Gastrocnemius medialis (tissue), 4 donors: ENCODE results near the gene FABP7. TPM values are rescaled to one million over a fixed set of nuclear protein-coding genes. Genes with fewer than 3 reads are reported as not detected.
A peak's percentile ranks its signal among the peaks of the same experiment; 100 is the strongest.
"Not testable (repeated sequence)": the region's sequence is repeated elsewhere in the genome, so short reads cannot be mapped to it uniquely, and the experiment has no call there.

Experiments used
- ATAC-seq, 2 donors: fragments of 150-250 bp; one replicate each; pipeline ENCODE4 v1.9.1; 2016
- DNase-seq, 2 donors: peaks; one replicate each; pipeline ENCODE4 v3.0.0-alpha.2; 2019
- H3K27ac ChIP-seq, 4 donors: fragments of 200-600 bp; sonication (generic); 1 replicate in 1 of 4; 2 replicates in 3 of 4; pipeline ENCODE4 v1.5.1; 2016 to 2018; ENCODE audit warnings: mild to moderate bottlenecking in 2 of 4, moderate library complexity in 1 of 4
- H3K27me3 ChIP-seq, 3 donors: fragments of 200-600 bp; sonication (generic) in 2 of 3; 1 replicate in 1 of 3; 2 replicates in 2 of 3; pipeline versions ENCODE4 v1.5.1 to v1.6.0; 2016 to 2019; ENCODE audit warnings: mild to moderate bottlenecking in 1 of 3, moderate library complexity in 1 of 3
- H3K36me3 ChIP-seq, 2 donors: fragments of 200-600 bp; sonication (generic) in 1 of 2; one replicate each; pipeline ENCODE4 v1.5.1; 2017 to 2018
- H3K4me1 ChIP-seq, 2 donors: fragments of 200-600 bp; sonication (generic) in 1 of 2; one replicate each; pipeline ENCODE4 v1.5.1; 2016 to 2017; ENCODE audit warnings: mild to moderate bottlenecking in 2 of 2
- H3K4me3 ChIP-seq, 4 donors: fragments of 200-600 bp; sonication (generic) in 3 of 4; 1 replicate in 1 of 4; 2 replicates in 3 of 4; pipeline ENCODE4 v1.5.1; 2016 to 2019; ENCODE audit warnings: mild to moderate bottlenecking in 2 of 4
- H3K9me3 ChIP-seq, 3 donors: fragments of 200-600 bp; sonication (generic) in 2 of 3; 1 replicate in 1 of 3; 2 replicates in 2 of 3; pipeline ENCODE4 v1.5.1; 2016 to 2019
- POLR2A ChIP-seq, 2 donors: fragments of 450-650 bp; IDR thresholded peaks; one replicate each; pipeline ENCODE4 v1.6.1; 2017; ENCODE audit warnings: antibody characterized with exemption in 2 of 2, mild to moderate bottlenecking in 2 of 2, moderate library complexity in 2 of 2
- in situ Hi-C, 4 donors: fragments of 200-750 bp; cut with MboI; loops; one replicate each; pipeline versions ENCODE4 v1.15.0 to v1.8.0; 2017; ENCODE audit warnings: low sequenced_read_pairs in 4 of 4
- intact Hi-C: fragments of 100-400 bp; cut with DNase I; formaldehyde crosslinking; loops from one replicate; pipeline ENCODE4 v1.15.1; 2023; ENCODE audit warnings: low total_unique reads
- total RNA-seq, 4 donors: library from RNA; depleted of rRNA; stranded (reverse); fragments of >200 nt; gene quantifications; one replicate each; pipeline versions ENCODE4 v1.1.0 to v1.2.3, GENCODE V29; 2016
- TF ChIP-seq, protein P1 (sequence below), 5 experiments: fragments of 450-650 bp in 3 of 5; fragments of 200-600 bp in 2 of 5; sonication (generic) in 2 of 5; IDR thresholded peaks in 4 of 5; conservative IDR thresholded peaks in 1 of 5; 1 replicate in 4 of 5; 2 replicates in 1 of 5; pipeline ENCODE4 v1.5.1; 2016 to 2019; ENCODE audit warnings: antibody characterized with exemption in 5 of 5, mild to moderate bottlenecking in 3 of 5, moderate library complexity in 3 of 5

FABP7 gene
- total RNA-seq, 4 donors from 2014 or later, result 0.51 to 21.0 (median 5.9) TPM

DNA sequence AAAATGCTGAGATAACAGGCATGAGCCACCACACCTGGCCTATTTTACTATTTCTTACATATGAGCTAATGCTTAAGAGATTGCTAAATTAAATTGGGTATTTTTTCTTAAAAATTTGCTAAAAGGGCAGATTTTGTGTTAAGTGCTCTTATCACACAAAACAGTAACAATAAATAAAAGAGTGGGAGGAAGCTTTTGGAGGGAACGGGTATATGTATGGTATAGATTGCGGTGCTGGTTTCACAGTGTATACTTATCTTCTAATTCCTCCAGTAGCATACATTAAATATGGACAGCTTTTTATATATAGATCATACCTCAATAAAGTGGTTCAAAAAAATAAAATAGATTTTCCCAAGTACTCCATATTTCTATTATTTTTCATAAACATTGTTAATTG lies 39.4 kb upstream of the FABP7 start:
- in situ Hi-C loops, result loop anchor here in 2 of 4 donors (25.0 kb wide), 1 partner anchor 572 kb away; no protein-coding TSS in a partner anchor
- Histone ChIP-seq H3K4me1 (peaks cover 21% of the 10 kb centered on the region in 2 donors), H3K27ac (no peak overlapping the region), H3K36me3 (no peaks in the 10 kb centered on the region), H3K27me3 (no peaks in the 10 kb centered on the region), H3K4me3 (no peak overlapping the region), H3K9me3 (no peaks in the 10 kb centered on the region)
- TF ChIP-seq POLR2A (IDR thresholded peaks at IDR 0.05), result no peak
- TF ChIP-seq, protein P1, sequence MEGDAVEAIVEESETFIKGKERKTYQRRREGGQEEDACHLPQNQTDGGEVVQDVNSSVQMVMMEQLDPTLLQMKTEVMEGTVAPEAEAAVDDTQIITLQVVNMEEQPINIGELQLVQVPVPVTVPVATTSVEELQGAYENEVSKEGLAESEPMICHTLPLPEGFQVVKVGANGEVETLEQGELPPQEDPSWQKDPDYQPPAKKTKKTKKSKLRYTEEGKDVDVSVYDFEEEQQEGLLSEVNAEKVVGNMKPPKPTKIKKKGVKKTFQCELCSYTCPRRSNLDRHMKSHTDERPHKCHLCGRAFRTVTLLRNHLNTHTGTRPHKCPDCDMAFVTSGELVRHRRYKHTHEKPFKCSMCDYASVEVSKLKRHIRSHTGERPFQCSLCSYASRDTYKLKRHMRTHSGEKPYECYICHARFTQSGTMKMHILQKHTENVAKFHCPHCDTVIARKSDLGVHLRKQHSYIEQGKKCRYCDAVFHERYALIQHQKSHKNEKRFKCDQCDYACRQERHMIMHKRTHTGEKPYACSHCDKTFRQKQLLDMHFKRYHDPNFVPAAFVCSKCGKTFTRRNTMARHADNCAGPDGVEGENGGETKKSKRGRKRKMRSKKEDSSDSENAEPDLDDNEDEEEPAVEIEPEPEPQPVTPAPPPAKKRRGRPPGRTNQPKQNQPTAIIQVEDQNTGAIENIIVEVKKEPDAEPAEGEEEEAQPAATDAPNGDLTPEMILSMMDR (IDR thresholded peaks at IDR 0.05 in 4 of 5, conservative IDR thresholded peaks at IDR 0.05 in 1 of 5), result no peak
- ATAC-seq, result no peak
- intact Hi-C loops, result no loop called here
- no peak for DNase-seq

DNA sequence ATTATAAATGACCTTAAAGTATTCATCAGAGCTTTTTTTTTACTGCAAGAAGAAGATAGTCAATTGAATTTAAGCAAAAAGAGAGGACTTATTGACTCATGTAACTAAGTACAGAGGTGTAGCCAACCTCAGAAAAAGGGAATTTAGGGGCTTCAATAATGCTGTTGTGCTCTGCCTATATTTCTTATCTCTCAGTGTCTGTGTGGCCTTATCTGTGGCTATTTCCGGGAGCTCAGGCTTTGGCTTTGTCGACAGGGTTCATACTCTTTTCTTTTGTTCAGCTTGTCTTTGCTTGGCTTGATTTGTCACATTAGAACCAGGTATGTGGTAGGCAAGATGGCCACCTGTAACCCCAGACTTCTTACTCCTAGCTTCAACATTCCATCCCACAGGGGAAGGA lies 38.6 kb upstream of the FABP7 start:
- no peak for DNase-seq
- H3K4me3 ChIP-seq, result no peak overlapping the region
- H3K27me3 ChIP-seq, result no peaks in the 10 kb centered on the region
- in situ Hi-C loops, result loop anchor here in 2 of 4 donors (25.0 kb wide), 1 partner anchor 571 kb away; no protein-coding TSS in a partner anchor
- H3K9me3 ChIP-seq, result no peaks in the 10 kb centered on the region
- no peaks in the 10 kb centered on the region for H3K36me3 ChIP-seq
- no peak for ATAC-seq
- H3K4me1 ChIP-seq, result peaks cover 12 to 16% of the 10 kb centered on the region in 2 donors
- TF ChIP-seq POLR2A (IDR thresholded peaks at IDR 0.05), result no peak
- TF ChIP-seq, protein P1 (IDR thresholded peaks at IDR 0.05 in 4 of 5, conservative IDR thresholded peaks at IDR 0.05 in 1 of 5), result no peak
- intact Hi-C loops, result no loop called here
- H3K27ac ChIP-seq, result no peak overlapping the region

DNA sequence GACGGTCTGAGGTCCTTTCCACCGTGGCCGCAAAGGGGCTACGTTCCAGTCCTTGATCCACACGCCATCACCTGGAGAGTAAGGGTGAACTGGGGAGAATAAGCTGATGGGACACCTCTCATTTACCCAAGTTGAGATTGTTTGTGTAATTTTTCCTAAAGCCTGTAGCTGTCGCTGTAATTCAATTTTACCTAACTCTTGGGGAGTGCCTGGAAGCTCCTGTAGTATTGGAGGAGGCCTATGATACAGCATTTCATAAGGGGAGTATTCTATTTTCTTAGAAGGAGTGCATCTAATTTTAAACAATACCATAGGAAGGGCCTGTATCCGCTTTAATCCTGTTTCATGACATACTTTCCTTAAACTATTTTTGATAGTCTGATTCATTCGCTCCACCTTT lies 35.3 kb upstream of the FABP7 start:
- ATAC-seq, result peak; percentile 80 to 91
- Histone ChIP-seq H3K4me1 (peaks cover 0 to 11% of the 10 kb centered on the region in 2 donors), H3K27ac (peak overlapping the region; percentile 68 to 85 (median 77))
- not testable (repeated sequence) for H3K9me3 ChIP-seq, H3K4me3 ChIP-seq, DNase-seq, H3K36me3 ChIP-seq, H3K27me3 ChIP-seq
- TF ChIP-seq, protein P1 (IDR thresholded peaks at IDR 0.05 in 4 of 5, conservative IDR thresholded peaks at IDR 0.05 in 1 of 5), result peak in 2 of 5 experiments; percentile 34 to 51
- intact Hi-C loops, result loop anchor here (1.0 to 2.0 kb wide), 2 partner anchors 45 to 95 kb away; partner anchors contain the start of gene SMPDL3A
- in situ Hi-C loops, result loop anchor here in 2 of 4 donors (25.0 kb wide), 1 partner anchor 568 kb away; no protein-coding TSS in a partner anchor

DNA sequence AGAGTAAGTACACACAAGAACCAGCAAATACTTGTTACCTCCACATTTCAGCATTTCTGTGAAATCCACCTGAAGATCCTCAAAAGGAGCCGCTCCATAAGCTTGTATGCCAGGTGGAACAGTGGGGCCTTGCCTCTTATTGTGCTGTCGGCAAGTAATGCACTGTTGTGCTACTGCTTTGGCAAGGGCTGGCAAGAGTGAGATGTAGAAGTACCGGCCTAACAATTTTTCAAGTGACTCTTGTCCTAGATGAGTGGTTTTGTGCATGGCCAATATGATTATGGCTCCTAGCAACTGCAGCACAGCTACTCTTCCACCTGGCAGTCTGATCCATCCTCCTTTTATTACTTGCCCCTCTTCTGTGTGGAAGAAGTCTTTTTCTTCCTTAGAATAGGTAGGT lies 34.7 kb upstream of the FABP7 start:
- not testable (repeated sequence) for ATAC-seq
- in situ Hi-C loops, result loop anchor here in 2 of 4 donors (25.0 kb wide), 1 partner anchor 567 kb away; no protein-coding TSS in a partner anchor

DNA sequence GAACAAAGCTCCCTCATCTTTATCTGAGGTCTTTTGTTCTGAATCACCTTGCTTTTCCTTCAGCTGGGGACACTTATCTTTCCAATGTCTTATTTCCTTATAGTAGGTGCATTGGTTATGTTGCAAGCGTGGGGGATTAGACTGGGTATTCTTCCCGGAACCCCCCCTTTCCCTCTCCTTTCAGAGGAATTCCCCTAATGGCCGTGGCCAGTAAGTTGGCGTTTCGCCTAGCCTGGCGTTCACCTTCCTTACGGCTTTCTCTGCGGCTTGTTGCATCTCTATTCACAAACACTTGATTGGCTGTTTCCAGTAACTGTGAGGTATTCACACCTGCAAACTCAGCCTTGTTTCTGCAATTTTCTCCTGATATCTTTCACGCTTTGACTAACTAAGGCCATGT lies 32.8 kb upstream of the FABP7 start:
- Histone ChIP-seq H3K27ac (no peak overlapping the region), H3K4me1 (peaks cover 0 to 13% of the 10 kb centered on the region in 2 donors), H3K27me3 (no peaks in the 10 kb centered on the region), H3K9me3 (no peaks in the 10 kb centered on the region), H3K4me3 (no peak overlapping the region), H3K36me3 (no peaks in the 10 kb centered on the region)
- in situ Hi-C loops, result loop anchor here in 2 of 4 donors (25.0 kb wide), 1 partner anchor 566 kb away; no protein-coding TSS in a partner anchor
- TF ChIP-seq, protein P1 (IDR thresholded peaks at IDR 0.05 in 4 of 5, conservative IDR thresholded peaks at IDR 0.05 in 1 of 5), result no peak
- TF ChIP-seq POLR2A (IDR thresholded peaks at IDR 0.05), result no peak
- DNase-seq (no peak), ATAC-seq (no peak)
- intact Hi-C loops, result no loop called here

More for the DNA sequence above, 34.7 kb upstream of the FABP7 start:
- H3K9me3 ChIP-seq, DNase-seq, H3K4me3 ChIP-seq, H3K27me3 ChIP-seq, H3K36me3 ChIP-seq: not testable (repeated sequence)
- intact Hi-C loops, result loop anchor here (1.0 to 2.0 kb wide), 2 partner anchors 44 to 94 kb away; partner anchors contain the start of gene SMPDL3A
- peak overlapping the region; percentile 68 to 85 (median 77) for H3K27ac ChIP-seq
- peaks cover 0 to 11% of the 10 kb centered on the region in 2 donors for H3K4me1 ChIP-seq
